Gastroesophageal sphincter (tissue), 3 donors: ENCODE data around the gene MRPS22.

Experiments
- CTCF ChIP-seq, 4 experiments: fragments of 200-600 bp in 2 of 4; fragments of 450-650 bp in 2 of 4; sonication (generic) in 1 of 4; IDR thresholded peaks; one replicate each; pipeline ENCODE4 v1.5.1; 2017 to 2019; ENCODE audit warnings: antibody characterized with exemption in 4 of 4, mild to moderate bottlenecking in 2 of 4, moderate library complexity in 2 of 4
- EP300 ChIP-seq: sonication (generic); formaldehyde crosslinking; IDR thresholded peaks from one replicate; pipeline ENCODE4 v1.6.1; 2017; ENCODE audit warnings: antibody characterized with exemption, mild to moderate bottlenecking
- POLR2A ChIP-seq, 2 donors: fragments of 450-650 bp; IDR thresholded peaks; one replicate each; pipeline ENCODE4 v1.6.1; 2017; ENCODE audit warnings: antibody characterized with exemption in 2 of 2, mild to moderate bottlenecking in 2 of 2, moderate library complexity in 1 of 2
- POLR2AphosphoS5 ChIP-seq: sonication (generic); formaldehyde crosslinking; IDR thresholded peaks from one replicate; pipeline ENCODE4 v1.6.1; 2017; ENCODE audit warnings: antibody characterized with exemption

- TF ChIP-seq CTCF (IDR thresholded peaks at IDR 0.05) (peak; percentile 84 to 99 (median 88)), POLR2A (IDR thresholded peaks at IDR 0.05) (no peak), EP300 (no peak), POLR2AphosphoS5 (no peak)
Observed at GRCh38 chr3:139329364-139329850, 14.4 kb upstream of the MRPS22 start.
